ENCODE results near the gene EHMT1. TPM values are rescaled to one million over a fixed set of nuclear protein-coding genes. Genes with fewer than 3 reads are reported as not detected.

Gene EHMT1
- polyA plus RNA-seq, 1 of the 3 experiments (the other 2 are of a cell fraction), result 39.5 TPM

DNA sequence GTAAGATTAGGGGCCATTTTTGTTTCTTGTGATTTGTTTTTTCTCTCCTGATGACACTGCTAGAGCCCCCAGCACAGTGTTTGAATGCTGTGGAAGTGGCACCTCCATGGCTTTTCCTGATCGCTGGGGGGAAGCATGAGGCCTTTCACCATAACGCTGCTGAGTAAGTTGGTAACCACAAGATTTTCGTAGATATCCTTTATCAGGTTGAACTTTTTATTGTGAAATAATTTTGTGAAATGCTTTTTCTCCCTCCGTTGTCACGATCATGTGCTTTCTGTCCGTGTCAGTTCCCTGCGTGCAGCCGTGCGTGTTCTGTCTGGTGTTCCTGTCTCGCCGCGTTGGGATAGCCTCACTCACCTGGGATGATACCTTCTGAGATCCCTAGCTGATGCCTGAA, 59.4 kb downstream of the EHMT1 start:
- Histone ChIP-seq H3K9me2 (no peaks in the 10 kb centered on the region), H3K9ac (no peak overlapping the region), H3K79me2 (ENCODE audit: insufficient read depth) (peaks cover 100% of the 10 kb centered on the region), H3F3A (replicated peaks; ENCODE audit: insufficient read depth) (no peaks in the 10 kb centered on the region), H3K27me3 (ENCODE audit: insufficient read depth) (no peaks in the 10 kb centered on the region), H3K36me3 (replicated peaks in 1 of 2; ENCODE audit: control insufficient read depth in 1 of 2, insufficient read depth in 2 of 2, low read length in 1 of 2) (peaks cover 5 to 10% of the 10 kb centered on the region in 2 experiments), H4K20me1 (ENCODE audit: insufficient read depth) (peaks cover 83% of the 10 kb centered on the region), H3K9me3 (no peaks in the 10 kb centered on the region), H3K4me3 (ENCODE audit: low read depth in 2 of 2, low read length in 1 of 2) (no peak overlapping the region), H3K27ac (ENCODE audit: low read depth in 2 of 2, low read length in 1 of 2) (no peak overlapping the region), H3K4me1 (ENCODE audit: control insufficient read depth in 1 of 2, insufficient read depth in 2 of 2, low read depth in 1 of 2, low read length in 1 of 2) (peaks cover 9 to 26% of the 10 kb centered on the region in 2 experiments; a peak in 3 of 4 replicates), H3K4me2 (no peak overlapping the region), H2AFZ (ENCODE audit: low read depth) (no peak overlapping the region)
- no peak for TF ChIP-seq SIN3A (IDR thresholded peaks at IDR 0.05; ENCODE audit: borderline replicate concordance, low read depth, low read length)
- WGBS (ENCODE audit: low lambda C conversion rate), result 98% methylated on average over 12 of the region's 12 CpGs
- ChIA-PET CTCF (interaction anchor here (1.0 kb wide), 1 partner anchor 17 kb away, joined by 4 read pairs; no protein-coding TSS in a partner anchor), POLR2A (no interaction called here)
- no peak for DNase-seq

DNA sequence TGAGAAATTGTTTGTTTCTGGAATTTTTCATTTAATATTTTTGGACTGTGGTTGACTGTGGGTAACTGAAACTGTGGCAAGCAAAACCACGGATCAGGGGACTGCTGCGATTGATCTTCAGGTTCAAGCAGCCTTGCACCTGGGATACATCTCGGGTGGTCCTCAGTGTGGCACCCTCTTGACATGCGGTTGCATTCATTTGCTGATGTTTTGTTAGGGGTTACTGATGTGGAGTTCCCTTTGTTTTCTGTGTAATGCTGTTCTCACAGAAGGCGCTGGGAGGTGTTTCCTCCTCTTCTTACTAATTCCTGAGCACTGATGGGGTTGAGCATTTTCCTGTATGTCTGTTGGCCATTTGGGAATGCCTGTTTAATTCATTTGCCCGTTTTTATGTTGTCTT, 60.4 kb downstream of the EHMT1 start:
- Histone ChIP-seq H3K4me2 (no peak overlapping the region), H3K9me2 (no peaks in the 10 kb centered on the region), H3K36me3 (replicated peaks in 1 of 2; ENCODE audit: control insufficient read depth in 1 of 2, insufficient read depth in 2 of 2, low read length in 1 of 2) (peaks cover 5 to 10% of the 10 kb centered on the region in 2 experiments), H3K4me1 (ENCODE audit: control insufficient read depth in 1 of 2, insufficient read depth in 2 of 2, low read depth in 1 of 2, low read length in 1 of 2) (peaks cover 10 to 15% of the 10 kb centered on the region in 2 experiments; a peak in 3 of 4 replicates), H3K9ac (no peak overlapping the region), H2AFZ (ENCODE audit: low read depth) (no peak overlapping the region), H3F3A (replicated peaks; ENCODE audit: insufficient read depth) (no peaks in the 10 kb centered on the region), H3K27me3 (ENCODE audit: insufficient read depth) (no peaks in the 10 kb centered on the region), H3K79me2 (ENCODE audit: insufficient read depth) (peaks cover 100% of the 10 kb centered on the region), H3K4me3 (ENCODE audit: low read depth in 2 of 2, low read length in 1 of 2) (no peak overlapping the region), H3K27ac (ENCODE audit: low read depth in 2 of 2, low read length in 1 of 2) (no peak overlapping the region), H3K9me3 (no peaks in the 10 kb centered on the region), H4K20me1 (ENCODE audit: insufficient read depth) (peaks cover 79% of the 10 kb centered on the region)
- ChIA-PET CTCF (interaction anchor here (1.0 kb wide), 1 partner anchor 16 kb away, joined by 4 read pairs; no protein-coding TSS in a partner anchor), POLR2A (no interaction called here)
- DNase-seq, result no peak
- WGBS (ENCODE audit: low lambda C conversion rate), result 88% methylated on average over 6 of the region's 6 CpGs
- TF ChIP-seq TAF1 (IDR thresholded peaks at IDR 0.05; ENCODE audit: borderline replicate concordance, low read depth, low read length) (no peak), FOSL2 (IDR thresholded peaks at IDR 0.05; ENCODE audit: borderline replicate concordance, low read depth) (no peak)
- TF ChIP-seq, protein P1, sequence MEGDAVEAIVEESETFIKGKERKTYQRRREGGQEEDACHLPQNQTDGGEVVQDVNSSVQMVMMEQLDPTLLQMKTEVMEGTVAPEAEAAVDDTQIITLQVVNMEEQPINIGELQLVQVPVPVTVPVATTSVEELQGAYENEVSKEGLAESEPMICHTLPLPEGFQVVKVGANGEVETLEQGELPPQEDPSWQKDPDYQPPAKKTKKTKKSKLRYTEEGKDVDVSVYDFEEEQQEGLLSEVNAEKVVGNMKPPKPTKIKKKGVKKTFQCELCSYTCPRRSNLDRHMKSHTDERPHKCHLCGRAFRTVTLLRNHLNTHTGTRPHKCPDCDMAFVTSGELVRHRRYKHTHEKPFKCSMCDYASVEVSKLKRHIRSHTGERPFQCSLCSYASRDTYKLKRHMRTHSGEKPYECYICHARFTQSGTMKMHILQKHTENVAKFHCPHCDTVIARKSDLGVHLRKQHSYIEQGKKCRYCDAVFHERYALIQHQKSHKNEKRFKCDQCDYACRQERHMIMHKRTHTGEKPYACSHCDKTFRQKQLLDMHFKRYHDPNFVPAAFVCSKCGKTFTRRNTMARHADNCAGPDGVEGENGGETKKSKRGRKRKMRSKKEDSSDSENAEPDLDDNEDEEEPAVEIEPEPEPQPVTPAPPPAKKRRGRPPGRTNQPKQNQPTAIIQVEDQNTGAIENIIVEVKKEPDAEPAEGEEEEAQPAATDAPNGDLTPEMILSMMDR (IDR thresholded peaks at IDR 0.05), result no peak

DNA sequence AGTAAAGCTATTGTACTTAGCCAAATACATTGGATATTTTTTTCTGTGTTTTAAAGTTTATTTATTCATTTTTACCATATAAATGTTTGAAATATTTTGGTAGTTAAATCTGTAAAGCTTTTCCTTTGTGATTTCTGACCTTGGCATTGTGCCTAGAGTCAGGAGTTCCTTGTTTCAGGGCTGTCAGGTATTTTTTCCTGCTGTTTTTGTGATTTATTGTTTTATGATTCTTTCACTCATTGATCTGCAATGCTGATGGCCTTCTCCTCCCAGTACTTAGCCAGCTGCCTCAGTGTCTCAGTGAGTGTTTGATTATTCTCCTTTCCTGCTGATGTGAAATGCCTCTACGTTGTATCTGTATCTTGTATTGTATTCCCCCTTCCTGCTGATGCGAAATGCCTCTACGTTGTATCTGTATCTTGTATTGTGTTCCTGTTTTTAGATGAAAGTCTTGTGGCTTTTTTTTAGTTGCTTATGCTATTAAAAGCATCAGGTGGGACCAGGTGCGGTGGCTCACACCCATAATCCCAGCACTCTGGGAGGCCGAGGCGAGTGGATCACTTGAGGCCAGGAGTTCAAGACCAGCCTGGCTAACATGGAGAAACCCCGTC, 61.0 kb downstream of the EHMT1 start:
- Histone ChIP-seq H3K4me3 (ENCODE audit: low read depth in 2 of 2, low read length in 1 of 2) (no peak overlapping the region), H3K36me3 (replicated peaks in 1 of 2; ENCODE audit: control insufficient read depth in 1 of 2, insufficient read depth in 2 of 2, low read length in 1 of 2) (peaks cover 5 to 10% of the 10 kb centered on the region in 2 experiments), H3K27ac (ENCODE audit: low read depth in 2 of 2, low read length in 1 of 2) (no peak overlapping the region), H3K4me2 (no peak overlapping the region), H3K9me2 (no peaks in the 10 kb centered on the region), H3F3A (replicated peaks; ENCODE audit: insufficient read depth) (no peaks in the 10 kb centered on the region), H4K20me1 (ENCODE audit: insufficient read depth) (peaks cover 77% of the 10 kb centered on the region), H3K9me3 (no peaks in the 10 kb centered on the region), H3K9ac (no peak overlapping the region), H2AFZ (ENCODE audit: low read depth) (no peak overlapping the region), H3K79me2 (ENCODE audit: insufficient read depth) (peaks cover 100% of the 10 kb centered on the region), H3K27me3 (ENCODE audit: insufficient read depth) (no peaks in the 10 kb centered on the region), H3K4me1 (ENCODE audit: control insufficient read depth in 1 of 2, insufficient read depth in 2 of 2, low read depth in 1 of 2, low read length in 1 of 2) (peaks cover 5 to 10% of the 10 kb centered on the region in 2 experiments; a peak in 3 of 4 replicates)
- ChIA-PET POLR2A (no interaction called here), CTCF (no interaction called here)
- no peak for DNase-seq
- WGBS (ENCODE audit: low lambda C conversion rate), result 98% methylated on average over 7 of the region's 7 CpGs
- TF ChIP-seq RCOR1 (IDR thresholded peaks at IDR 0.05; ENCODE audit: low read length) (no peak), TCF12 (IDR thresholded peaks at IDR 0.05) (no peak), NFIC (IDR thresholded peaks at IDR 0.05; ENCODE audit: borderline replicate concordance) (no peak), JUND (IDR thresholded peaks at IDR 0.05) (no peak), SIN3A (IDR thresholded peaks at IDR 0.05; ENCODE audit: borderline replicate concordance, low read depth, low read length) (no peak), RFX5 (IDR thresholded peaks at IDR 0.05; ENCODE audit: low read length) (no peak), TAF1 (IDR thresholded peaks at IDR 0.05; ENCODE audit: borderline replicate concordance, low read depth, low read length) (no peak), EP300 (IDR thresholded peaks at IDR 0.05; ENCODE audit: borderline replicate concordance in 1 of 2, low read depth in 1 of 2, low read length in 1 of 2) (no peak)
- TF ChIP-seq, protein P2, sequence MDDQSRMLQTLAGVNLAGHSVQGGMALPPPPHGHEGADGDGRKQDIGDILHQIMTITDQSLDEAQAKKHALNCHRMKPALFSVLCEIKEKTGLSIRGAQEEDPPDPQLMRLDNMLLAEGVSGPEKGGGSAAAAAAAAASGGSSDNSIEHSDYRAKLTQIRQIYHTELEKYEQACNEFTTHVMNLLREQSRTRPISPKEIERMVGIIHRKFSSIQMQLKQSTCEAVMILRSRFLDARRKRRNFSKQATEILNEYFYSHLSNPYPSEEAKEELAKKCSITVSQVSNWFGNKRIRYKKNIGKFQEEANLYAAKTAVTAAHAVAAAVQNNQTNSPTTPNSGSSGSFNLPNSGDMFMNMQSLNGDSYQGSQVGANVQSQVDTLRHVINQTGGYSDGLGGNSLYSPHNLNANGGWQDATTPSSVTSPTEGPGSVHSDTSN (IDR thresholded peaks at IDR 0.05), result no peak
